Heart left ventricle (tissue), 16 donors: ENCODE data around the gene LSM12. TPM values are rescaled to one million over a fixed set of nuclear protein-coding genes. Genes with fewer than 3 reads are reported as not detected.

Experiments used
- ATAC-seq, 4 donors: fragments of 200-7000 bp; cut with Tn5 transposase; one replicate each; pipeline ENCODE4 v1.9.1; 2020 to 2022; ENCODE audit warnings: moderate library complexity in 4 of 4, mild to moderate bottlenecking in 3 of 4, moderate number of reproducible peaks in 1 of 4
- DNase-seq, 5 donors: peaks; one replicate each; pipeline ENCODE4 v3.0.0-alpha.2; 2020
- H3K27ac ChIP-seq, 12 donors: fragments of 200-600 bp; sonication (generic) in 4 of 12; one replicate each; pipeline versions ENCODE4 v1.5.0 to v1.8.0; 2016 to 2022; ENCODE audit warnings: mild to moderate bottlenecking in 2 of 12
- H3K27me3 ChIP-seq, 9 donors: fragments of 200-600 bp; sonication (generic) in 2 of 9; one replicate each; pipeline versions ENCODE4 v1.5.1 to v1.8.0; 2016 to 2022; ENCODE audit warnings: mild to moderate bottlenecking in 3 of 9
- H3K36me3 ChIP-seq, 9 donors: fragments of 200-600 bp; sonication (generic) in 2 of 9; one replicate each; pipeline versions ENCODE4 v1.5.0 to v1.8.0; 2018 to 2022; ENCODE audit warnings: mild to moderate bottlenecking in 2 of 9
- H3K4me1 ChIP-seq, 12 donors: fragments of 200-600 bp; sonication (generic) in 4 of 12; one replicate each; pipeline versions ENCODE4 v1.5.0 to v1.8.0; 2016 to 2022; ENCODE audit warnings: mild to moderate bottlenecking in 3 of 12
- H3K4me3 ChIP-seq, 12 donors: fragments of 200-600 bp; sonication (generic) in 4 of 12; one replicate each; pipeline versions ENCODE4 v1.5.0 to v1.8.0; 2017 to 2022; ENCODE audit warnings: mild to moderate bottlenecking in 9 of 12, moderate library complexity in 4 of 12
- H3K9me3 ChIP-seq, 12 donors: fragments of 200-600 bp; sonication (generic) in 4 of 12; one replicate each; pipeline versions ENCODE4 v1.5.0 to v1.8.0; 2016 to 2022; ENCODE audit warnings: mild to moderate bottlenecking in 1 of 12
- POLR2A ChIP-seq, 2 donors: fragments of 450-650 bp; IDR thresholded peaks; one replicate each; pipeline ENCODE4 v1.6.1; 2017; ENCODE audit warnings: antibody characterized with exemption in 2 of 2, mild to moderate bottlenecking in 2 of 2, moderate library complexity in 2 of 2
- WGBS, 4 donors: extraction: QIAGEN DNeasy Blood & Tissue Kit in 2 of 4; methylation state at CpG; one replicate each; pipeline versions ENCODE4 v1.1.5 to v1.1.7; 2013 to 2018; 5-methylcytosine and 5-hydroxymethylcytosine counted together
- intact Hi-C, 10 donors: fragments of 100-400 bp; cut with DNase I; formaldehyde crosslinking; loops; one replicate each; pipeline versions ENCODE4 v1.11.1 to v1.14.2; 2022
- polyA plus RNA-seq, 2 donors: library from polyadenylated mRNA; stranded (reverse); fragments of 200-250 nt; gene quantifications; one replicate each; pipeline ENCODE4 v1.2.3, GENCODE V29; 2013
- total RNA-seq, 9 donors: library from RNA; depleted of rRNA in 2 of 9; stranded (reverse); fragments of >200 nt in 2 of 9; fragmentation: NEBNext Ultra II Directional in 3 of 9; extraction: Animal tissue kit (Norgen Biotek cat#: 25700) in 3 of 9; gene quantifications; one replicate each; pipeline versions ENCODE4 v1.1.0 to v1.2.4, GENCODE V29; 2016 to 2023
- TF ChIP-seq, protein P1 (sequence below), 12 donors: fragments of 200-600 bp; sonication (generic) in 4 of 12; IDR thresholded peaks; one replicate each; pipeline versions ENCODE4 v1.5.0 to v1.8.0; 2018 to 2022; ENCODE audit warnings: antibody characterized with exemption in 12 of 12, mild to moderate bottlenecking in 5 of 12
- donor health status: ischemic (EF 13 %, LVEDD 7.1; RV severe dilation, severe dysfunction).
- donor health status: healthy with polysubstance abuse.
- donor health status: DM: no; HTN: yes; CAD: no.
- donor health status: DM: no; HTN: no; CAD: no.
- donor health status: ischemic (EF 25% LVEDD 6.9; RV normal size, moderate dysfunction).
- donor health status: ischemic (EF 25% LVEDD 5.7; RV mildly dilated, moderate dysfunction).
- donor health status: healthy.
- donor health status: DM: yes; HTN: yes; CAD: no.
- donor health status: ischemic (EF 35%, LVEDD 5.7; RV mildly dilated, moderate dysfunction).
- donor health status: nonischemic (EF 11% LVEDD 7.7; RV severe dilation, severe dysfunction).
- donor health status: DM: yes; HTN: yes; CAD: no.
- donor health status: PGD.
- donor health status: ischemic (EF 29% LVEDD 5.4; RV normal size, mild dysfunction).
- donor health status: nonischemic (EF 23%, LVEDD 6.1; RV moderate dilation, normal function).

The LSM12 gene
- total and polyA plus RNA-seq, 11 donors = 30.8 to 55.6 (median 43.7) TPM

DNA sequence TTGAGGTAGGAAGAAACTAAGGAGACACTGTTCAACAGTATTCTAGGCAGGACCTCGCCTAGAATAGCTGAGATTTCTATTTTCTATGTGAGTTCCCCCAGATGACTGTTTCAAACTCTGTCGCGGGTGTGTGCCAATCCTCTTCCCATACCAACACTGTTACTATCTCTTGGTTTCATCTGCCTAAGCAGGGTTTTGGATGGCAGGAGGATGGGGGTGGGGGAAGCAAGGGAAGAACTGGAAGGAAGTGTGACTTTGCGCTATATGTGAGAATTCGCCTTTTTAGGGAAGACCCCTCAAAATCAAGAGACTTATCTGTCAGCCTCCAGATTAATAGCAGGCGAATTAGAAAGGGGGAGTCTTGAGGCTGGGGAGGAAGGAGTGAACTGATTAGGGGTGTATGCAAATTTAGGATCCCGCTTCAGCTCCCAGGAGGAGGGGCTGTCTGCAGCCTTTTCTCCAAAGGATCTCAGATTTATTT is 3.5 kb upstream of the LSM12 start:
- ATAC-seq (no peak), DNase-seq (peak in 1 of 5 donors; percentile 28)
- H3K27me3 ChIP-seq = no peaks in the 10 kb centered on the region
- H3K4me1 ChIP-seq = peaks cover 5 to 48% (median 31%) of the 10 kb centered on the region in 12 donors
- H3K36me3 ChIP-seq = peaks cover 0 to 20% (median 10%) of the 10 kb centered on the region in 9 donors
- no peaks in the 10 kb centered on the region for H3K9me3 ChIP-seq
- H3K4me3 ChIP-seq = peak overlapping the region; percentile 10 to 85 (median 74)
- intact Hi-C loops = loop anchor here in 6 of 10 donors (1.0 to 10.0 kb wide), 6 partner anchors 42 to 115 kb away; partner anchors contain the start of genes HDAC5 (in 2 of the 6) and TMUB2 (in 1 of the 6)
- TF ChIP-seq POLR2A (IDR thresholded peaks at IDR 0.05) = no peak
- TF ChIP-seq, protein P1, sequence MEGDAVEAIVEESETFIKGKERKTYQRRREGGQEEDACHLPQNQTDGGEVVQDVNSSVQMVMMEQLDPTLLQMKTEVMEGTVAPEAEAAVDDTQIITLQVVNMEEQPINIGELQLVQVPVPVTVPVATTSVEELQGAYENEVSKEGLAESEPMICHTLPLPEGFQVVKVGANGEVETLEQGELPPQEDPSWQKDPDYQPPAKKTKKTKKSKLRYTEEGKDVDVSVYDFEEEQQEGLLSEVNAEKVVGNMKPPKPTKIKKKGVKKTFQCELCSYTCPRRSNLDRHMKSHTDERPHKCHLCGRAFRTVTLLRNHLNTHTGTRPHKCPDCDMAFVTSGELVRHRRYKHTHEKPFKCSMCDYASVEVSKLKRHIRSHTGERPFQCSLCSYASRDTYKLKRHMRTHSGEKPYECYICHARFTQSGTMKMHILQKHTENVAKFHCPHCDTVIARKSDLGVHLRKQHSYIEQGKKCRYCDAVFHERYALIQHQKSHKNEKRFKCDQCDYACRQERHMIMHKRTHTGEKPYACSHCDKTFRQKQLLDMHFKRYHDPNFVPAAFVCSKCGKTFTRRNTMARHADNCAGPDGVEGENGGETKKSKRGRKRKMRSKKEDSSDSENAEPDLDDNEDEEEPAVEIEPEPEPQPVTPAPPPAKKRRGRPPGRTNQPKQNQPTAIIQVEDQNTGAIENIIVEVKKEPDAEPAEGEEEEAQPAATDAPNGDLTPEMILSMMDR (IDR thresholded peaks at IDR 0.05) = no peak
- 22 to 35% (median 33%) methylated on average over 7 of the region's 7 CpGs for WGBS, 4 donors
- peak overlapping the region in 11 of 12 donors; percentile 55 to 94 (median 90) for H3K27ac ChIP-seq

DNA sequence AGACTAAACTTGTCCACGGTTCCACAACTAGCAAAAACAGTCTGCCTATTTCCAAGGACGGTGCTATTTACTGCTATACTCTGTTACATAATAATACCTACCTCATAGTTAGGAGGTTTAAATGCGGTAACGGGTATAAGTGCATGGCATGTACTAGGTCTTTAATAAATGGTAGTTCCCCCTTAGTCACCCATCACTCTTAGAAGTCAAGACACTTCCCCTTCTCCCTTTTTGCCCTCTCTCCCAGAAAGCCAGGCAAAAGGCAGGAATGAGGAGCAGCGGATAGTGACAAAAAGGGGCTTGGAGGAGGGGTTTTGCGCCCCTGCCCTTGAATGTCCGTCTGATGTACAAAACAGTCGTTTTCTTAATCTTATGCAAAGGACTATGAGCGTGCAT is 1.1 kb upstream of the LSM12 start:
- DNase-seq = peak in 1 of 5 donors; percentile 25
- Histone ChIP-seq H3K9me3 (no peaks in the 10 kb centered on the region), H3K36me3 (peaks cover 0 to 21% (median 15%) of the 10 kb centered on the region in 9 donors), H3K27me3 (no peaks in the 10 kb centered on the region), H3K27ac (peak overlapping the region in 8 of 12 donors; percentile 86 to 98 (median 94)), H3K4me3 (peak overlapping the region in 1 of 12 donors; percentile 76), H3K4me1 (peaks cover 5 to 68% (median 34%) of the 10 kb centered on the region in 12 donors)
- intact Hi-C loops = loop anchor here in 1 of 10 donors (10.0 kb wide), 1 partner anchor 117 kb away; the partner anchor contains the start of gene TMUB2
- ATAC-seq = no peak
- 88 to 91% (median 89%) methylated on average over 9 of the region's 9 CpGs for WGBS, 4 donors
- no peak for TF ChIP-seq POLR2A (IDR thresholded peaks at IDR 0.05)
- TF ChIP-seq, protein P1 (IDR thresholded peaks at IDR 0.05) = no peak

DNA sequence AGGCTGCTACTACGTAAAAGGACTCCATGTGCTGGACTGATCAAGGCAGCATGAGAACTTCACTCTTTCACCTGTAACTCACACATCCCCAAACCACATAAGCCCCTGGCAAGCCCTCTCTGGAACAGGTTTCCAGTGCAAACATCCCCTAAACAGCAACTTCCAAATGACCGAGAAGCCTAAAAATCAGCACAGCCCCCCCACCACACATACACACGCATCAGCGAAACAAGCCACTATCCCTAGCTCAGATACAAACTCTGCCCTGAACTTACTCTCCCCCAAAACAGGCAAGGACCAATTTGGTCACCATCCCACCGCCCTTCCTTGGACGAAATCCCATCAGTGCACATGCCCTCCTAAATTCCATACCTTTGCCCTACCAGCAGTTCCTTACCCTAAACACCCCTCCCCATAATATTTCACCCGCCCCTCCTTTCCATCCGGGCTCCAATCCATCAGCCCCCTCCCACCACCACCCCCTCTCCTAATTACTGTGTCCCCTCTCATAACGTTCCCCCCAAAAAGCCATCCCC is 735 bp downstream of the LSM12 start:
- Histone ChIP-seq H3K36me3 (peaks cover 0 to 38% (median 31%) of the 10 kb centered on the region in 9 donors), H3K9me3 (no peaks in the 10 kb centered on the region), H3K4me1 (peaks cover 0 to 51% (median 23%) of the 10 kb centered on the region in 12 donors), H3K4me3 (peak overlapping the region; percentile 48 to 93 (median 76)), H3K27ac (peak overlapping the region; percentile 86 to 98 (median 94)), H3K27me3 (no peaks in the 10 kb centered on the region)
- TF ChIP-seq, protein P1 (IDR thresholded peaks at IDR 0.05) = no peak
- TF ChIP-seq POLR2A (IDR thresholded peaks at IDR 0.05) = no peak
- DNase-seq (peak in 1 of 5 donors; percentile 11), ATAC-seq (no peak)
- intact Hi-C loops = loop anchor here in 2 of 10 donors (1.0 to 10.0 kb wide), 2 partner anchors 58 to 119 kb away; partner anchors contain the start of genes HDAC5 (in 1 of the 2) and TMUB2 (in 1 of the 2)
- 1 to 3% (median 2%) methylated on average over 9 of the region's 9 CpGs for WGBS, 4 donors
